GM19193 (cell line): Measurements from ENCODE around the gene WWP2.

ENCODE experiments used
- POLR2A ChIP-seq: IDR thresholded peaks from 4 replicates; pipeline ENCODE4 v1.6.1; 2011; ENCODE audit not compliant: insufficient read depth, insufficient read length; ENCODE audit errors: extremely low read depth

WWP2 gene

DNA sequence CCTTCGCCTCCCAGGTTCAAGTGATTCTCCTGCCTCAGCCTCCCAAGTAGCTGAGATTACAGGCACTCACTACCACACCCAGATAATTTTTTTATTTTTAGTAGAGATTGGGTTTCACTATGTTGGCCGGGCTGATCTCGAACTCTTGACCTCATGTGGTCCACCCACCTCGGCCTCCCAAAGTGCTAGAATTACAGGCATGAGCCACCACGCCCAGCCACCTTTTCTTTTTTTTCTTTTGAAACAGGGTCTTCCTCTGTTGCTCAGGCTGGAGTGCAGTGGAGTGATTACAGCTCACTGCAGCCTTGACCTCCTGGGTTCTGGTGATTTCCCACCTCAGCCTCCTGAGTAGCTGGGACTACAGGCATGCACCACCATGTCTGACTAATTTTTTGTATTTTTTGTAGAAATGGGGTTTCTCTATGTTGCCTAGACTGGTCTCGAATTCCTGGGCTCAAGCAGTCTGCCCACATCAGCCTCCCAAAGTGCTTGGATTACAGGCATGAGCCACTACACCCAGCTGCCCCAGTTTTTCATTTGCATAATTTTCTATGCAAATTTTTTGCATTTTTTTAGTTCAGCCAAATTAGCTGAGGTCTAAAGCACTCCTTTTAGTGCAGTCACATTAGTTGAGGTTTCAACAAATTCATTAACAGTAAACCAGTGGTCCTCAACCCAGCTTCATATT lies 11.3 kb downstream of the WWP2 start:
- no peak for TF ChIP-seq POLR2A

DNA sequence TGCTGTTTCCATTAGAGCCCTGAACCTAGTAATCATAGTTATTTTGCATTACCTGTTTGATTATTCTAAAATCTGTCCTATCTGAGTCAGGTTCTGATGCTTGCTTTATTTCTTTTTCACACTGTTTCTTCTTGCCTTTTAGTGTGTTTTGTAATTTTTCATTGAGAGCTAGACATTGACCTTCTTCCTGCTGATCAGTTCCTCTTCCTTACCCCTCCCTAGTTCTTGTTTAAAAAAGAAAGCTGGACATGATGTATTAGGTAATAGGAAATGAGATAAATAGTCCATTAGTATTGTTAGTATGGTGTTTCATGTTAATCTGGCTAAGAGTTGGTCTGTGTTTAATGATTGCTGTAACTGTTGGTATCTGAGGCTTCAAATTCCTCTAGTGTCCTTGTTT lies 13.4 kb downstream of the WWP2 start:
- no peak for TF ChIP-seq POLR2A

- TF ChIP-seq POLR2A, result no peak
These were observed 17.6 kb downstream of the WWP2 start for GRCh38 chr16:69779724-69780123.

DNA sequence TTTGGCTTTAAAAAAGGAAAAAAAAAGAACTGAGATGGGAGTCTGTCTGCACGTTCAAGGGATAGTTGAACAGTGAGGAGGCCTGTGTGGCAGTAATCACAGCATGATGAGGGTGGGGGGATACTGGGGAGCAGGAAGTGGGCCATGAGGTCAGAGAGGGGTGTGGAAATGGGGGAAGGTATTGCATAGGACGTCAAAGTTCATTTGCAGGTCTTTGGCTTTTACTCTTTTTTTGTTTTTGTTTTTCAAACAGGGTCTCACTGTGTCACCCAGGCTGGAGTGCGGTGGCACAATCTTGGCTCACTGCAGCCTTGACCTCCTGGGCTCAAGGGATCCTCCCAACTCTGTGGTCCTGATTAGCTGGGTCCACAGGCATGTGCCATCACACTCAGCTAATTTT lies 19.0 kb downstream of the WWP2 start:
- TF ChIP-seq POLR2A, result no peak

DNA sequence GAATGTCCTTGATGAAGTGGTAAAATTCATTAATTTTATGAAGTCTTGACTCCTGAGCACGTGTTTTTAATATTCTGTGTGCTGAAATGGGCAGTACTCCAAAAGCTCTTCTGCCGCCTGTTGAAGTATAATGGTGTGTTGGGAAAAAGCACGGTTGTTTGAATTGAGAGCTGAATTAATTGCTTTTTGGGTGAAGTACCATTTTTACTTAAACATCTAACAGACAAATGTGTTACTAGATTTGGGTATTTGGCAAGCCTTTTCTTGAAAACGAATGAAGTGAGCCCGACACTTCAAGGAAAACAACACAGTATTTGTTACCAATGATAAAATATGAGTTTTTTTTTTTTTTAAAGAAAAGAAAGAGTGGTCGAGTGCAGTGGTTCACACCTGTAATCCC lies 22.5 kb downstream of the WWP2 start:
- TF ChIP-seq POLR2A, result no peak

- TF ChIP-seq POLR2A, result no peak
These were observed 25.8 kb downstream of the WWP2 start for GRCh38 chr16:69787883-69788282.

DNA sequence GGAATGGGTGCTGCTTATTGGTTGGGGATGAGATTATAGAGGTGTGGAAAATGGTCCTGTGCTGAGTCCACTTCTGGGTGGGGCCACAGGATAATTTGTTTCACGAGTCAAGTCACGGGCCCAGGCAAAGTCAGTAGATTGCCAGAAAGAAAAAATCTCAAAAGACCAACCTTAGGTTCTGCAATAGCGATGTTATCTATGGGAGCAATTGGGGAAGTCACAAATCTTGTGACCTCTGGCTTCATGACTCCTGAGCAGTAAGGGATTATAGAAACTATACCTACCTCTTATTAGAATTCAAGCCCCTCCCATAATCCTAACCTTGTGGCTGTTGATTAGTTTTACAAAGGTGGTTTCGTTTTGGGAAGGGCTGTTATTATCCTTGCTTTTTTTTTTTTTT lies 31.4 kb downstream of the WWP2 start:
- TF ChIP-seq POLR2A, result no peak

DNA sequence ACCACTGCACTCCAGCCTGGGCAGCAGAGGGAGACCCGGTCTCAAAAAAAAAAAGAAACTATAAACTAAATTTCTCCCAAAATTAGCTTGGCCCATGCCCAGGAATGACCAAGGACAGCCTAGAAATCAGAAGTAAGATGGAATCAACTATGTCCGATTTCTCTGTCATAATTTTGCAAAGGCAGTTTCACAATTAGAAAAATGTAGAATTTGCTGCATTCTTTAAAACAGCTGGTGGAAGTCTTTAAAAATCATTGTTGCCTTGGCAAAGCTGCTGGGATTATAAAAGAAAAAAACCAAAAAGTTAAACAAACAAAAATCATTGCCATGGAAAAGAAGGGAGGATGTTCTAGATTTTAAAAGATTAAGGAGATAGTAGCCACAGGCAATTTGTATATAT lies 32.4 kb downstream of the WWP2 start:
- TF ChIP-seq POLR2A, result no peak

GRCh38 chr16:69796285-69797118 lies 34.4 kb downstream of the WWP2 start:
- no peak for TF ChIP-seq POLR2A

GRCh38 chr16:69798466-69798865 lies 36.3 kb downstream of the WWP2 start:
- no peak for TF ChIP-seq POLR2A

DNA sequence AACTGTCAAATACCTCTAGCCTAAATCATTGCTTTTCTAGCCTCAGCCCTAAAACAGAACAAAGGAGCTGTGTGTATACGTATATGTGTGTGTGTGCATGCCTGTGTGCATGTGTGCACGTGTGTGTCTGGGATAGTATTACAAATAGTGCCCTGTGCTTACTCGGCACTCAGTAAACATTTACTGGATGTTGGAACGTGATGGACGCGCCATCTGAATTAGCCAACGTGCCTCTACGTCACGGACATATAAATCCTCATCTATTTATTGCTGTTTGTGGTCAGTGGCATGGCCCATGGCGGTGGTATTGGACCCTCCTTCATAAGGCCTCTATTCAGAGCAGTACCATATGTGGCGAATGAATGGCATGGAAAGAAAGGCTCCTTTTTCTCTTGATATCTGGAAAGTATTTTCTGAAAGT lies 37.5 kb downstream of the WWP2 start:
- no peak for TF ChIP-seq POLR2A

- TF ChIP-seq POLR2A, result no peak
These were observed 42.2 kb downstream of the WWP2 start for GRCh38 chr16:69804297-69804696.

DNA sequence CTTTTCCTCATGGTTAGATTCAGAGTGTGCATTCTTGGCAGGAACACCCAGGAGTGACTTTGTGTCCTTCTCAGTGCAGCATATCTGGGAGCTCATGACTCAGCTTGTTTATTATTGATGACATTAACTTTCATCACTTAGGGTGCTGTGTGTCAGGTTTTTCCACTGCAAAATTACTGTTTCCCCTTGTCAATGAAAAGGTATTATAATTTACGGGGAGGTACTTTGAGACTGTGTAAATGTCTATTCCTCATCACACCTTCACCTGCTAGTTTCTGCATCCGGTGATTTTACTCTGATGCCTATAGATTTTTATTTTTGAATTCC lies 50.5 kb downstream of the WWP2 start:
- no peak for TF ChIP-seq POLR2A

GRCh38 chr16:69814078-69814477 lies 51.9 kb downstream of the WWP2 start:
- no peak for TF ChIP-seq POLR2A

DNA sequence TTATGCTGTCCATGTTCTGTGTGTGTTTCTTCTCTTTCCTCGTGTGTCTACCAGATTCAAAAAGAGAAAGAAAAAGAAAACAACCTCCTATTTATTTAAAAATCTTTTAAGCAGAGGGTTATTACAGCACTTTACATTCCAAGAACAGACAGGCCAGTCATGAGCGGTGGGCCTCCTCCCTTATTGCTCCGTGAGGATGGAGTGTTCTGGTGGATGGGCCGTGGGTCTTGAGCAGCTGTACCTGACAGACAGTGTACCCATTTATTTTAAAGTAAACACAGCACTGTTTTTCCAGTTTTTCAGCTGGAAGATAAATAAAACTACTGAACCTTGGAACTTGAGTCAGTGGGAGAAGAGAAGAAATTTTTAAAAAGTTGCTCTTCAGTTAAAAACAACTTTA lies 52.4 kb downstream of the WWP2 start:
- no peak for TF ChIP-seq POLR2A

DNA sequence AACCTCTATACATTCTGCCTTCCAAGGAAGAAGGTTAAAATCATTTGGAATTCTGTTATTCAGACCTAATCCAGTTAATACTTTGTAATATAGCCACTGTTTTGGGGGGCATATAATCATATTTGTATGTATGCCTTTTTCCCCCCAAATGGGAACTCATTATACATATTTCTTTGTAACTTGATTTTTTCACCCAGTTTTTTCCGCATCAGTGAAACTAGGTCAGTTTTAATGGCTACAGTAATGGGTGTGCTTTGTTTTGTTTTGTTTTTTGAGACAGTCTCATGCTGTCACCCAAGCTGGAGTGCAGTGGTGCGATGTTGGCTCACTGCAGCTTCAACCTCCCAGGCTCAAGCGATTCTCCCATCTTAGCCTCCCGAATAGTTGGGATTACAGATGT lies 54.9 kb downstream of the WWP2 start:
- TF ChIP-seq POLR2A, result no peak
